Vagina (tissue), 2 donors: Measurements from ENCODE around the gene ARHGAP18. TPM values are rescaled to one million over a fixed set of nuclear protein-coding genes. Genes with fewer than 3 reads are reported as not detected.

Source experiments
- DNase-seq, 2 donors: peaks; one replicate each; pipeline ENCODE4 v3.0.0-alpha.2; 2017; ENCODE audit errors: extremely low spot score in 2 of 2
- H3K27ac ChIP-seq: fragments of 200-600 bp; sonication (generic); one replicate; pipeline ENCODE4 v1.5.1; 2019
- H3K27me3 ChIP-seq: fragments of 200-600 bp; sonication (generic); one replicate; pipeline ENCODE4 v1.5.1; 2019
- H3K36me3 ChIP-seq, 2 donors: fragments of 200-600 bp; sonication (generic); one replicate each; pipeline ENCODE4 v1.5.1; 2017 to 2019
- H3K4me1 ChIP-seq: fragments of 200-600 bp; sonication (generic); one replicate; pipeline ENCODE4 v1.5.1; 2019
- H3K4me3 ChIP-seq, 2 donors: fragments of 200-600 bp; sonication (generic); 1 replicate in 1 of 2; 2 replicates in 1 of 2; pipeline ENCODE4 v1.5.1; 2016 to 2019
- H3K9me3 ChIP-seq: fragments of 200-600 bp; sonication (generic); one replicate; pipeline ENCODE4 v1.5.1; 2019
- CTCF ChIP-seq, 3 experiments: fragments of 450-650 bp in 2 of 3; fragments of 200-600 bp in 1 of 3; sonication (generic) in 1 of 3; IDR thresholded peaks; one replicate each; pipeline ENCODE4 v1.5.1; 2017 to 2019; ENCODE audit warnings: antibody characterized with exemption in 3 of 3, mild to moderate bottlenecking in 2 of 3, moderate library complexity in 2 of 3
- POLR2A ChIP-seq, 2 donors: fragments of 450-650 bp; IDR thresholded peaks; one replicate each; pipeline ENCODE4 v1.6.1; 2017; ENCODE audit warnings: antibody characterized with exemption in 2 of 2, mild to moderate bottlenecking in 2 of 2, moderate library complexity in 2 of 2
- POLR2AphosphoS5 ChIP-seq, 2 donors: sonication (generic); formaldehyde crosslinking; IDR thresholded peaks; one replicate each; pipeline ENCODE4 v1.9.0; 2017; ENCODE audit warnings: antibody characterized with exemption in 2 of 2, mild to moderate bottlenecking in 2 of 2, low read depth in 1 of 2; ENCODE audit not compliant: insufficient read depth in 1 of 2
- intact Hi-C: fragments of 100-400 bp; cut with DNase I; formaldehyde crosslinking; loops from one replicate; pipeline ENCODE4 v1.15.1; 2023
- total RNA-seq: library from RNA; depleted of rRNA; stranded (reverse); fragments of >200 nt; gene quantifications from one replicate; pipeline ENCODE4 v1.2.3, GENCODE V29; 2016

Gene ARHGAP18
- total RNA-seq, 1 donor from 2014 or later = 7.6 TPM

- intact Hi-C loops = no loop called here
- DNase-seq = no peak
- TF ChIP-seq POLR2A (IDR thresholded peaks at IDR 0.05) = no peak
- no peak for TF ChIP-seq CTCF (IDR thresholded peaks at IDR 0.05)
- TF ChIP-seq POLR2AphosphoS5 (IDR thresholded peaks at IDR 0.05; ENCODE audit: insufficient read depth in 1 of 2, low read depth in 1 of 2) = no peak
- H3K4me3 ChIP-seq = no peak overlapping the region
- no peaks in the 10 kb centered on the region for H3K9me3 ChIP-seq
- H3K27me3 ChIP-seq = no peaks in the 10 kb centered on the region
- H3K4me1 ChIP-seq = peaks cover 50% of the 10 kb centered on the region
- H3K36me3 ChIP-seq = no peaks in the 10 kb centered on the region
- H3K27ac ChIP-seq = peak overlapping the region; percentile 54
Measured at GRCh38 chr6:129747588-129748112, 37.7 kb upstream of the ARHGAP18 start.

GRCh38 chr6:129744880-129745237, 34.9 kb upstream of the ARHGAP18 start:
- Histone ChIP-seq H3K27me3 (no peaks in the 10 kb centered on the region), H3K36me3 (no peaks in the 10 kb centered on the region), H3K4me1 (peaks cover 39% of the 10 kb centered on the region), H3K4me3 (no peak overlapping the region), H3K27ac (peak overlapping the region; percentile 24), H3K9me3 (no peaks in the 10 kb centered on the region)
- intact Hi-C loops = no loop called here
- TF ChIP-seq POLR2A (IDR thresholded peaks at IDR 0.05) (no peak), POLR2AphosphoS5 (IDR thresholded peaks at IDR 0.05; ENCODE audit: insufficient read depth in 1 of 2, low read depth in 1 of 2) (no peak), CTCF (IDR thresholded peaks at IDR 0.05) (no peak)
- DNase-seq = no peak

- Histone ChIP-seq H3K27me3 (no peaks in the 10 kb centered on the region), H3K4me3 (no peak overlapping the region), H3K9me3 (no peaks in the 10 kb centered on the region), H3K27ac (peak overlapping the region; percentile 52), H3K36me3 (no peaks in the 10 kb centered on the region), H3K4me1 (peaks cover 34% of the 10 kb centered on the region)
- no peak for DNase-seq
- peak in 1 of 2 donors; percentile 26 for TF ChIP-seq POLR2AphosphoS5 (IDR thresholded peaks at IDR 0.05; ENCODE audit: insufficient read depth in 1 of 2, low read depth in 1 of 2)
- no peak for TF ChIP-seq POLR2A (IDR thresholded peaks at IDR 0.05)
- TF ChIP-seq CTCF (IDR thresholded peaks at IDR 0.05) = no peak
- intact Hi-C loops = no loop called here
Measured at GRCh38 chr6:129744201-129744879, 34.4 kb upstream of the ARHGAP18 start.

- H3K27ac ChIP-seq = no peak overlapping the region
- no peak for TF ChIP-seq POLR2AphosphoS5 (IDR thresholded peaks at IDR 0.05; ENCODE audit: insufficient read depth in 1 of 2, low read depth in 1 of 2)
- intact Hi-C loops = no loop called here
- peaks cover 17% of the 10 kb centered on the region for H3K4me1 ChIP-seq
- no peaks in the 10 kb centered on the region for H3K36me3 ChIP-seq
- no peak overlapping the region for H3K4me3 ChIP-seq
- no peaks in the 10 kb centered on the region for H3K27me3 ChIP-seq
- no peak for DNase-seq
- no peaks in the 10 kb centered on the region for H3K9me3 ChIP-seq
Measured at GRCh38 chr6:129740013-129740412, 30.0 kb upstream of the ARHGAP18 start.

- Histone ChIP-seq H3K4me3 (no peak overlapping the region), H3K9me3 (no peaks in the 10 kb centered on the region), H3K36me3 (no peaks in the 10 kb centered on the region), H3K4me1 (no peaks in the 10 kb centered on the region), H3K27ac (no peak overlapping the region), H3K27me3 (no peaks in the 10 kb centered on the region)
- TF ChIP-seq POLR2AphosphoS5 (IDR thresholded peaks at IDR 0.05; ENCODE audit: insufficient read depth in 1 of 2, low read depth in 1 of 2) (no peak), CTCF (IDR thresholded peaks at IDR 0.05) (no peak), POLR2A (IDR thresholded peaks at IDR 0.05) (no peak)
- intact Hi-C loops = no loop called here
- DNase-seq = no peak
Measured at GRCh38 chr6:129736105-129736504, 26.1 kb upstream of the ARHGAP18 start.
